Activated naive CD8-positive, alpha-beta T cell treated with anti-CD3 and anti-CD28 coated beads, Interleukin-2, amount 50 U/mL, for 24 hours (primary cell): ENCODE data around the gene S100P.
"Not testable (repeated sequence)": the region's sequence is repeated elsewhere in the genome, so short reads cannot be mapped to it uniquely, and the experiment has no call there.

Source experiments
- ATAC-seq: fragments of 150-1000 bp; cut with Tn5 transposase; one replicate; pipeline ENCODE4 v1.10.0; 2021
- DNase-seq: peaks from one replicate; pipeline ENCODE4 v3.0.0; 2021
- H3K27ac Mint-ChIP-seq: one replicate; pipeline ENCODE4 v1.8.0; 2021; ENCODE audit warnings: mild to moderate bottlenecking, mixed read lengths
- H3K27me3 Mint-ChIP-seq: one replicate; pipeline ENCODE4 v1.8.0; 2021; ENCODE audit warnings: mixed read lengths
- H3K36me3 Mint-ChIP-seq: one replicate; pipeline ENCODE4 v1.8.0; 2021; ENCODE audit warnings: low read depth, mixed read lengths
- H3K4me1 Mint-ChIP-seq: one replicate; pipeline ENCODE4 v1.8.0; 2021; ENCODE audit warnings: mixed read lengths
- H3K4me3 Mint-ChIP-seq: one replicate; pipeline ENCODE4 v1.8.0; 2021; ENCODE audit warnings: mild to moderate bottlenecking, moderate library complexity, mixed read lengths
- H3K9me3 Mint-ChIP-seq: one replicate; pipeline ENCODE4 v1.8.0; 2021; ENCODE audit warnings: mixed read lengths

Gene S100P

DNA sequence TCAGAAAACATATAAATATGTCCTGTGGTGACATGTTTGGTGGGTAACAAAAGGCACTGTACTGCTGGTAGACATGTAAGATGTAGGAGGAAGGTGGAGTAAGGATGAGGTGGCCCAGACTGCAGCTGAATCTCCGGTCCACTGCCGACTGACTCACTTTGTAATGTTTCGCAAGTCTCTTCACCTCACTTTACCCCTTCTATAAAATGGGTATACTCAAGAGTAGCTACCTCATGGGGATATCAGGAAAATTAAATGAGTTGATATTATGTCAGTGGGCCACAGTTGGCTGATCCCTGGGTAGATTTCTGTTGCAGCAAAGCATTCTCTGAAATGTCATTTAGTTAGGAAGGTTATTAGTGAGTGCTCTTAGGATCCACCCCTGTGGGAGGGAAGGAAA lies 31.1 kb upstream of the S100P start:
- H3K27me3 Mint-ChIP-seq: peaks cover 28% of the 10 kb centered on the region
- no peak overlapping the region for H3K4me3 Mint-ChIP-seq
- DNase-seq (no peak), ATAC-seq (no peak)
- H3K4me1 Mint-ChIP-seq: peaks cover 18% of the 10 kb centered on the region
- H3K36me3 Mint-ChIP-seq: no peaks in the 10 kb centered on the region
- H3K27ac Mint-ChIP-seq: no peak overlapping the region
- no peaks in the 10 kb centered on the region for H3K9me3 Mint-ChIP-seq

GRCh38 chr4:6663596-6664393 lies 29.9 kb upstream of the S100P start:
- Mint-ChIP-seq H3K9me3 (no peaks in the 10 kb centered on the region), H3K27me3 (peaks cover 26% of the 10 kb centered on the region), H3K4me3 (no peak overlapping the region), H3K36me3 (no peaks in the 10 kb centered on the region), H3K27ac (no peak overlapping the region), H3K4me1 (peaks cover 11% of the 10 kb centered on the region)
- no peak for ATAC-seq
- DNase-seq: no peak

- no peak for ATAC-seq
- no peaks in the 10 kb centered on the region for H3K9me3 Mint-ChIP-seq
These were observed 28.4 kb upstream of the S100P start for GRCh38 chr4:6665320-6665654.

GRCh38 chr4:6668391-6668790 lies 25.3 kb upstream of the S100P start:
- ATAC-seq: no peak
- H3K27ac Mint-ChIP-seq: no peak overlapping the region
- no peak for DNase-seq
- no peaks in the 10 kb centered on the region for H3K9me3 Mint-ChIP-seq
- peaks cover 4% of the 10 kb centered on the region for H3K4me1 Mint-ChIP-seq
- peaks cover 3% of the 10 kb centered on the region for H3K27me3 Mint-ChIP-seq
- no peak overlapping the region for H3K4me3 Mint-ChIP-seq
- H3K36me3 Mint-ChIP-seq: peaks cover 2% of the 10 kb centered on the region

More at GRCh38 chr4:6665320-6665654, 28.4 kb upstream of the S100P start:
- H3K4me1 Mint-ChIP-seq: no peaks in the 10 kb centered on the region
- no peak for DNase-seq
- no peak overlapping the region for H3K27ac Mint-ChIP-seq
- H3K27me3 Mint-ChIP-seq: peaks cover 21% of the 10 kb centered on the region
- H3K4me3 Mint-ChIP-seq: no peak overlapping the region
- no peaks in the 10 kb centered on the region for H3K36me3 Mint-ChIP-seq

GRCh38 chr4:6671648-6672047 lies 22.0 kb upstream of the S100P start:
- Mint-ChIP-seq H3K36me3 (peaks cover 23% of the 10 kb centered on the region), H3K27ac (no peak overlapping the region), H3K27me3 (no peaks in the 10 kb centered on the region), H3K9me3 (no peaks in the 10 kb centered on the region), H3K4me1 (peaks cover 33% of the 10 kb centered on the region), H3K4me3 (no peak overlapping the region)
- no peak for ATAC-seq
- no peak for DNase-seq

- H3K27me3 Mint-ChIP-seq: no peaks in the 10 kb centered on the region
- H3K4me1 Mint-ChIP-seq: peaks cover 38% of the 10 kb centered on the region
- no peak overlapping the region for H3K27ac Mint-ChIP-seq
- H3K9me3 Mint-ChIP-seq: no peaks in the 10 kb centered on the region
- peaks cover 27% of the 10 kb centered on the region for H3K36me3 Mint-ChIP-seq
- no peak overlapping the region for H3K4me3 Mint-ChIP-seq
- ATAC-seq (no peak), DNase-seq (no peak)
These were observed 21.5 kb upstream of the S100P start for GRCh38 chr4:6672131-6672530.

DNA sequence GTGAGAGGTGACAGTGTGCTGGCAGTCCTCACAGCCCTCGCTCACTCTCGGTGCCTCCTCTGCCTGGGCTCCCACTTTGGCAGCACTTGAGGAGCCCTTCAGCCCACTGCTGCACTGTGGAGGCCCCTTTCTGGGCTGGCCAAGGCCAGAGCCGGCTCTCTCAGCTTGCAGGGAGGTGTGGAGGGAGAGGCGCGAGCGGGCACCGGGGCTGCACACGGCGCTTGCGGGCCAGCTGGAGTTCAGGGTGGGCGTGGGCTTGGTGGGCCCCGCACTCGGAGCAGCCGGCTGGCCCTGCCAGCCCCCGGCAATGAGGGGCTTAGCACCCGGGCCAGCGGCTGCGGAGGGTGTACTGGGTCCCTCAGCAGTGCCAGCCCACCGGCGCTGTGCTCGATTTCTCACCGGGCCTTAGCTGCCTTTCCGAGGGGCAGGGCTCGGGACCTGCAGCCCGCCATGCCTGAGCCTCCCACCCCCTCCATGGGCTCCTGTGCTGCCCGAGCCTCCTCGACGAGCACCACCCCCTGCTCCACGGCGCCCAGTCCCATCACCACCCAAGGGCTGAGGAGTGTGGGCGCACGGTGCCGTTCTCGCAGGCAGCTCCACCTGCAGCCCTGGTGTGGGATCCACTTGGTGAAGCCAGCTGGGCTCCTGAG lies 21.0 kb upstream of the S100P start:
- H3K9me3 Mint-ChIP-seq, H3K27me3 Mint-ChIP-seq, DNase-seq, ATAC-seq: not testable (repeated sequence)
- peak overlapping the region; percentile 92 for H3K4me3 Mint-ChIP-seq
- H3K4me1 Mint-ChIP-seq: peaks cover 43% of the 10 kb centered on the region
- H3K27ac Mint-ChIP-seq: peak overlapping the region; percentile 98
- H3K36me3 Mint-ChIP-seq: peaks cover 33% of the 10 kb centered on the region

GRCh38 chr4:6673191-6673659 lies 20.5 kb upstream of the S100P start:
- Mint-ChIP-seq H3K4me1 (peaks cover 46% of the 10 kb centered on the region), H3K27ac (peak overlapping the region; percentile 98), H3K4me3 (peak overlapping the region; percentile 92), H3K36me3 (peaks cover 37% of the 10 kb centered on the region)
- DNase-seq: peak; percentile 49
- peak; percentile 8 for ATAC-seq
- H3K9me3 Mint-ChIP-seq, H3K27me3 Mint-ChIP-seq: not testable (repeated sequence)

GRCh38 chr4:6673660-6674499 lies 19.8 kb upstream of the S100P start:
- ATAC-seq: peak; percentile 66
- Mint-ChIP-seq H3K36me3 (peaks cover 43% of the 10 kb centered on the region), H3K4me1 (peaks cover 50% of the 10 kb centered on the region), H3K4me3 (peak overlapping the region; percentile 92), H3K27ac (peak overlapping the region; percentile 98), H3K9me3 (no peaks in the 10 kb centered on the region), H3K27me3 (no peaks in the 10 kb centered on the region)
- peak; percentile 95 for DNase-seq

DNA sequence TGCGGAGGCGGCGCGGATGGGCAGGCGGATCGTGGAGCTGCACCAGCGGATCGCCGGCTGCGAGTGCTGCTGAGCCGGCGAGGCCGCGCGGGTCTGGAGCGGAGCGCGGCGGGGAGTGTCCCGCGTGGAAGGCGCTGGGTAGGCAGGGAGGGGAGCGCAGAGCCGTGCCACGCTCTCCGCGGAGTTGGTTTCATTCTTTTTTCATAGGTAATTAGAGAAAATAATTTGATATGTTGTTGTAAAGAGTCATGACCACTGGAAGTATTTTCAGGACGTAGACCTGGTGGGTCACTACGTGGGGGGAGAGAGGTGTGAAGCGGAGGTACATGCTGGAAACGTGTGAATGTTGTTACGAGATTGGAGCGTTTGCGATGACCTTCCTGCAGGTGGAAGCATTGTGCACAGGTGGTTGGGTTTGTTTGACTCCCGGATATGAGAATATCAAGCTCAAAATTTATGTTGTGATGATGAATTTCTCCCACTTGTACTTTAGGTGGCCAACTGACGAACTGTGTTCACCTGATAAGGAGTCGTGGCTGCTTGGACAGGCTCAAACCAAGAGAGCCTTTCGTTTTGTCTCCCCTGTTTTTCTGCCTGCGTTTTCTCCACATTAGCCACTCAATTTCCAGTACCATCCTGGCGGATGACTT lies 19.1 kb upstream of the S100P start:
- peak; percentile 44 for ATAC-seq
- H3K4me3 Mint-ChIP-seq: peak overlapping the region; percentile 92
- peaks cover 48% of the 10 kb centered on the region for H3K36me3 Mint-ChIP-seq
- peak; percentile 54 for DNase-seq
- no peaks in the 10 kb centered on the region for H3K9me3 Mint-ChIP-seq
- H3K27ac Mint-ChIP-seq: peak overlapping the region; percentile 98
- no peaks in the 10 kb centered on the region for H3K27me3 Mint-ChIP-seq
- H3K4me1 Mint-ChIP-seq: peaks cover 50% of the 10 kb centered on the region

- peaks cover 50% of the 10 kb centered on the region for H3K4me1 Mint-ChIP-seq
- peak overlapping the region; percentile 98 for H3K27ac Mint-ChIP-seq
- ATAC-seq: no peak
- H3K27me3 Mint-ChIP-seq: no peaks in the 10 kb centered on the region
- H3K4me3 Mint-ChIP-seq: peak overlapping the region; percentile 92
- H3K9me3 Mint-ChIP-seq: no peaks in the 10 kb centered on the region
- H3K36me3 Mint-ChIP-seq: peaks cover 60% of the 10 kb centered on the region
- DNase-seq: no peak
These were observed 16.7 kb upstream of the S100P start for GRCh38 chr4:6676722-6677558.

GRCh38 chr4:6680372-6681034 lies 13.2 kb upstream of the S100P start:
- Mint-ChIP-seq H3K4me1 (peaks cover 28% of the 10 kb centered on the region), H3K4me3 (no peak overlapping the region), H3K9me3 (no peaks in the 10 kb centered on the region), H3K36me3 (peaks cover 49% of the 10 kb centered on the region), H3K27me3 (no peaks in the 10 kb centered on the region), H3K27ac (no peak overlapping the region)
- ATAC-seq (no peak), DNase-seq (no peak)

DNA sequence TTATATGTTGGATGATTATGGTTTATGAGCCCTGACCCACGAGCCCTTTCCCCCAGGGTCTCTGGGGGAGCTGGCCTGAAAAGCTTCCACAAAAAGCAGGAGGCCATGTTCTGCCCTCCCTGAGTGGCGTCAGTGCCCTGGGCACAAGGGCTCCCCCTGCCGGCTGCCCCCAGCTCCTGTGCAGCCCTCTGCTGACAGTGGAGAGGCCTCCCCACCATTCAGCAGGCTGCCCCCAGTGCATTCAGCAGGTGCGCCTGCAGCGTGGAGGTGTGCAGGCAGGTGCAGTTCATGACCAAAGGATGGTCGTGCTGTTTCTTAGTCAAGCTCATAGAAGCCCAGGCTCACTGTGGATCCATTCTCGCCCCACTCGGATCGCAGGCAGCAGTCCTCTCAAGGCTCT lies 12.5 kb upstream of the S100P start:
- Mint-ChIP-seq H3K4me3 (no peak overlapping the region), H3K4me1 (peaks cover 21% of the 10 kb centered on the region)
- no peak for ATAC-seq

More for the DNA sequence above, 12.5 kb upstream of the S100P start:
- no peaks in the 10 kb centered on the region for H3K9me3 Mint-ChIP-seq
- peaks cover 42% of the 10 kb centered on the region for H3K36me3 Mint-ChIP-seq
- DNase-seq: no peak
- no peaks in the 10 kb centered on the region for H3K27me3 Mint-ChIP-seq
- no peak overlapping the region for H3K27ac Mint-ChIP-seq
